Non-pigmented ciliary epithelial cell (primary cell): Measurements from ENCODE around the gene UTS2.

Source experiments
- DNase-seq: peaks from one replicate; pipeline ENCODE4 v3.0.0-alpha.2; 2010; ENCODE audit warnings: low read depth

UTS2 gene

DNA sequence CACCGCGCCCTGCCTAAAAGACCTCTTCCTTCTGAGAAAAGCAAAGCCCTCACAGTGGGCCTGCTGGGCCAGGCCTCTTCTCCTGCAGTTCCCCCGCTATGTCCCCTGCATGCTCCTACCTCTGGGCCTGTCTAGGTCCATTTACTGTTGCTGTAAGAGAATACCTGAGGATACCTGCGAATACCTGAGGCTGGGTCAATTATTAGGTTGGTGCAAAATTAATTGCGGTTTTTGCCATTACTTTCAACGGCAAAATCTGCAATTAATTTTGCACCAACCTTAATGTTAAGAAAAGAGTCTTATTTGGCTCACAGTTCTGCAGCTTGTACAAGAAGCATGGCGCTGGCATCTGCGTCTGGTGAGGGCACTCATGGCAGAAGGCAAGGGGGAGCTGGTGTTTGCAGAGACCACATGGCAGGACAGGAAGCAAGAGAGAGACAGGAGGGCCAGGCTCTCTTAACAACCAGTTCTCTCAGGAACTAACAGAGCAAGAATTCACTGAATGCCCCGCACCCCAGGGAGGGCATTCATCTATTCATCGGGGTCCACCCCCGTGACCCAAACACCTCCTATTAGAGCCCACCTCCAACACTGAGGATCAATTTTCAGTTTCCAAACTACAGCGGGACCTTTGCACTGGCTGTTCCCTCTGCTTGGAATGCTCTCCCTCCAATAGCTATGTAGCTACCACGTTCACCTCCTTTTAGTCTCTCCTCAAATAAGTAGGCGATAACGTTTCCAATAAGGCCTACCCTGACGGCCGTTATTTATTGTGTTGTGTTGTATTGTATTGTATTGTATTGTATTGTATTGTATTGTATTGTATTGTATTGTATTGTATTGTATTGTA is 9.6 kb upstream of the UTS2 start:
- DNase-seq = no peak

DNA sequence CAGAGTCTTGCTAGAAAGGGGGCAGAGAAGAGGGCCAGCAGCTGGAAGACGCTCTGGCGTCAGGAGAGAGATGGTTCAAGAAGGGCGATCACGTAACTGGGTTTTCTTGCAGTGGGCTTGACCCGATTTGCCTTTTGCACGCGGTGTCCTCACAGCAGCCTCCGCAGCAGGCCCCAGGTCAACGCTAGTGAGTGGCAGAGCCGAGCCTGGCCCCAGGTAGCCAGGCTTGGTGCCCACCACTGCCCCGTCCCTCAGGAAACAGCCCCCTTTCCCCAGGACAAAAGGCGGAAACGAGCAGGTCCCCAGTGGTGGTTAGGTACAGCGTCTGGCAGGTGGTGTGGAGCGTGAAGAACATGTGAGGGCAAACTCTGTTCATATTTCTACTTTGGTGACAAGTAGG is 8.6 kb upstream of the UTS2 start:
- no peak for DNase-seq

- no peak for DNase-seq
Measured at GRCh38 chr1:7860130-7860529, 7.3 kb upstream of the UTS2 start.

GRCh38 chr1:7859406-7859805 is 6.5 kb upstream of the UTS2 start:
- DNase-seq = no peak

GRCh38 chr1:7857985-7858384 is 5.1 kb upstream of the UTS2 start:
- DNase-seq = no peak

DNA sequence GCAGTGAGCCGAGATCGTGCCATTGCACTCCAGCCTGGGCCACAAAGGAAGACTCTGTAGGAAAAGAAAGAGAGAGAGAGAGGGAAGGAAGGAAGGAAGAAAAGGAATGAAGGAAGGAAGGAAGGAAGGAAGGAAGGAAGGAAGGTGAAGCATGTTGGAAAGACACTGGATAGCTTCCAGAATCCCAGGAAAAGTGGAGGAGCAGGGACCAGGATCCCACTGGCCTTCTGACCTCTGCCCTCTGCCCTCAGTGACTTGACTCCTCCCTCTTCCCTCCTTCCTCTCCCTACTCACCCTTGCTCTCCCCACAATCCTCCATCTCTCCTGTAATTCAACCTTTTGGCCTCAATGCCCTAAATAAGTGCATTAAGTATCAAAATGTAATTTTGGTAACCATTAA is 4.1 kb upstream of the UTS2 start:
- DNase-seq = no peak

DNA sequence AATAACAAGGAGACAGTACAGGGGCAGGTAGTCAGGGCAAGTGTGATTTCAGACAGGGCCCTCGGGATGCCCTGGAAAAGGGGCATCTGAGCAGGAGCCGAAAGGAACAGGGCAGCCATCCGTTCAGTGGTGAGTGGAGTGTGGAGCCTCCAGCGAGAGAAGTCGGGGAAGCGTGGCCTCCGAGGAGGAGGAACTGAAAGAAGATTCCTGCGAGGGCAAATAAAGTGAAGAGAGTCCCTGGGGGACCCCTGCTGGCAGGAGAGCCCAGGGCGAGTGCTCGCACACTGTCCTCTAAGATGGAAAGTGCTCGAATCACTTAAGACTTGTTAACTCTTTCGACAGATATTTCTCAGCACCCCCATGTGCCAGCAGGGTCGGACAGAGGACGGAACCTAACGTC is 3.5 kb upstream of the UTS2 start:
- no peak for DNase-seq

- DNase-seq = no peak
Measured at GRCh38 chr1:7853684-7854026, 790 bp upstream of the UTS2 start.

DNA sequence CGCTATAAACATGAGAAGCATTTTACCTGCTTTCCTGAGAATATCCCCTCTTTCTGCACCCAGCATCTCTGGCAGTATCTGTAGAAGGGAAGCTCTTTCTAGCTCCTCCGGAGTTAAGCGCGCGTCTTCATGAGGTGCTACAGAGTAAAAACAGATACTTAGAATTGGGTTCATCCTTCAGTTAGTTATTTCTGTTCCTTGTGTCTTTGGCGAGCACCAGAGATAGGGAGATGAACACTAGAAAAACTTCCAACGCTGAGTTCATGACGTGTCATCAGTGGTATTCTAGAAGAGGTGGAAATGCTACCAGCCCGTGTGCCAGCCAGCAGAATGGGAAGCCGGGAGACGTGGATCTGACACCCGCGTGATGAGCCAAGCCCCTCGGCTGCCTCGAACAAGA is 2.1 kb downstream of the UTS2 start:
- DNase-seq = no peak

DNA sequence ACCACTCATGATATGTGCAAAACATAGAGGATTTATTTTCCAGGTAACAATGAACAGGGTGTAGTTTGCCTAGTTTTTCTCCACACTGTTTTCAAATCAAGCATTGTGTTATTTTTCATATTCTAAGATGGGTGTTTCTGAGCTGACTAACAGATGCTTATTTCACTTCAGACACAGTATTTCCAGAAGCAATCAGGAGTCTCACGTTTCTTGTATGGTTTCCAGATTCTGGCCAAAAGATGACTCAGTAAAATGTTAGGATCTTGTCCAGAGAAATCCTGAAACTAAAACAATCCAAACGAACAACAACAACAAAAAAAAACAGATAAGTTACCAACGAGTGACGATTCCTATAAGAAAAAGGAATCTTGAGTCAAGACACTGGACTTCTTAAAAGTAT is 5.3 kb downstream of the UTS2 start:
- peak; percentile 9 for DNase-seq

GRCh38 chr1:7846656-7847055 is 6.2 kb downstream of the UTS2 start:
- DNase-seq = no peak

DNA sequence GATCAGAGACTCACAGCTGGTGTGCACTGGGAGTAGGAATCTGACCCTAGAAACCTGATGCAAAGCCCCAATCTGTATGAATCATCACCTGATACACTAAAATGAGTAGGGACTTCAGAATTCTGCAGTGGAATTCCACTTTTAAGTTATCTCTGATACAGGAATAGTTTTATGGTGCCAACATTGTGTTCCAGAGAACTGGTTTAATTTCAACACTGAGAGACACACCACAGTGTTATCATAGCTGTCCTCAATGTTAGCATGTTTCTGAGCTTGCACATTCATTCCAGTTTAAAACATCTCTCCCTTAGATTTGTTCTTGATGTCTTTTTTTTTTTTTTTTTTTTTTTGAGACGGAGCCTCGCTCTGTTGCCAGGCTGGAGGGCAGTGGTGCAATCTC is 7.1 kb downstream of the UTS2 start:
- peak; percentile 4 for DNase-seq

DNA sequence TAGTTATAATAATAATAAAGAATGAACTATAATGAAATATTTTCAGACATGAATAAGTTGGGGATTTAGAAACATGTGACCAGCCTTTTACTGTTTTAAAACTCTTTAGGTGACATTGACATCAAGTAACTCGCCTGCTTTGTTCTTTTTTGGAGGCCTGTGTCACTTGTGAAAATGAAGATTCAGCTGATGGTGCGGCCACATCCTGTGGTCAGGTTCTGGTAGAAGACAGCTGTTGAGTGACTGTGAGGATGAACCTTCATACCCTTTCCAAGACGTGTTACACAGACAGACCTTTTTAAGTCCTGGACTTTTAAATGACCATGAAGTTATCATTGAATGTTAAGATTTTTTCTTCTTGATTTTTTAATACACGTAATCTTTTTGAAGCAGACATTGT is 10.3 kb downstream of the UTS2 start:
- DNase-seq = no peak

- DNase-seq = no peak
Measured at GRCh38 chr1:7839526-7839925, 13.3 kb downstream of the UTS2 start.

- DNase-seq = no peak
Measured at GRCh38 chr1:7838714-7839113, 14.2 kb downstream of the UTS2 start.

GRCh38 chr1:7833035-7833434 is 19.8 kb downstream of the UTS2 start:
- no peak for DNase-seq

GRCh38 chr1:7831458-7831857 is 21.4 kb downstream of the UTS2 start:
- DNase-seq = no peak

- no peak for DNase-seq
Measured at GRCh38 chr1:7827126-7827955, 25.5 kb downstream of the UTS2 start.

DNA sequence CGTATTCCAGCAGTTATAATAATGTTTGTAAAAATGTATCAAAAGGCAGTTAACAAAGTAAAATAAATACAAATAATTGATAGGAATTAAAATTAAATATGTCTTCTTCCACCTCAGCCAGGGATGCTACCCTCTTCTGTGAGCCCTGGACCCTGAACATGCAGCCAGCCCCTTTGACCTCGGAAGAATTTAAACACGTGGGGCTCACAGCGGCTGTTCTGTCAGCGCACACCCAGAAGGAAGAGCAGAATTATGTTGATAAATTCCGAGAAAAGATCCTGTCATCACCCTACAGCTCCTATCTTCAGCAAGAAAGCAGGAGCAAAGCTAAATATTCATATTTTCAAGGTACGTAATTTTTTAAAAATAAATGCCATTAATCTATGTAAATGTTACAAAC is 26.5 kb downstream of the UTS2 start:
- no peak for DNase-seq

- no peak for DNase-seq
Measured at GRCh38 chr1:7824701-7825100, 28.2 kb downstream of the UTS2 start.

GRCh38 chr1:7821282-7821681 is 31.6 kb downstream of the UTS2 start:
- no peak for DNase-seq

- no peak for DNase-seq
Measured at GRCh38 chr1:7813677-7814373, 39.0 kb downstream of the UTS2 start.

DNA sequence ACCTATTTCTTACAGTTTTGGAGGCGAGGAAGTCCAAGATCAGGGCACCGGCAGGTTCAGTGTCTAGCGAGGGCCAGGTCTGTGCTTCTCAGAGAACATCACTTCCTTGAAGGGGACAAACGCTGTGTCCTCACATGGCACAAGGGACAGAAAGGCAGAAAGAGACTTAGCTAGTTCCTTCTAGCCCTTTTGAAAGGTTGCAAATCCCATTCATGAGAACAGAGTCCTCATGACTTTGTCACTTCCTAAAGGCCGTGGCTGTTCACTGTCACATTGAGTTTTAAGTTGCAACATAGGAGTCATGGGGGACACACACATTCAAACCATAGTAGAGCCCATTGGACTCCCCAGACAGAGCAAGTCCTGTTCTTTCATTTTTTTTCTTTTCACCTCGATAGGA is 41.4 kb downstream of the UTS2 start:
- no peak for DNase-seq
